Gastroesophageal sphincter (tissue), 4 donors: ENCODE results near the gene TESPA1. TPM values are rescaled to one million over a fixed set of nuclear protein-coding genes. Genes with fewer than 3 reads are reported as not detected.

ENCODE experiments used
- ATAC-seq: fragments of 150-250 bp; one replicate; pipeline ENCODE4 v1.9.1; 2016; ENCODE audit warnings: mild to moderate bottlenecking, moderate library complexity
- H3K27ac ChIP-seq, 4 donors: fragments of 200-600 bp; sonication (generic) in 3 of 4; 1 replicate in 3 of 4; 2 replicates in 1 of 4; pipeline ENCODE4 v1.5.1; 2016 to 2019
- H3K27me3 ChIP-seq: fragments of 200-600 bp; sonication (generic); one replicate; pipeline ENCODE4 v1.5.1; 2019
- H3K36me3 ChIP-seq, 2 donors: fragments of 200-600 bp; sonication (generic); one replicate each; pipeline ENCODE4 v1.5.1; 2019; ENCODE audit warnings: control low read depth in 1 of 2
- H3K4me1 ChIP-seq, 3 donors: fragments of 200-600 bp; sonication (generic); 1 replicate in 2 of 3; 2 replicates in 1 of 3; pipeline ENCODE4 v1.5.1; 2016 to 2019; ENCODE audit warnings: control low read depth in 2 of 3
- H3K4me3 ChIP-seq, 2 donors: fragments of 200-600 bp; sonication (generic); one replicate each; pipeline ENCODE4 v1.5.1; 2019; ENCODE audit warnings: mild to moderate bottlenecking in 1 of 2, moderate library complexity in 1 of 2
- H3K9me3 ChIP-seq, 3 donors: fragments of 200-600 bp; sonication (generic); one replicate each; pipeline ENCODE4 v1.5.1; 2017 to 2019; ENCODE audit warnings: control low read depth in 2 of 3
- CTCF ChIP-seq, 4 experiments: fragments of 200-600 bp in 2 of 4; fragments of 450-650 bp in 2 of 4; sonication (generic) in 1 of 4; IDR thresholded peaks; one replicate each; pipeline ENCODE4 v1.5.1; 2017 to 2019; ENCODE audit warnings: antibody characterized with exemption in 4 of 4, mild to moderate bottlenecking in 2 of 4, moderate library complexity in 2 of 4
- EP300 ChIP-seq: sonication (generic); formaldehyde crosslinking; IDR thresholded peaks from one replicate; pipeline ENCODE4 v1.6.1; 2017; ENCODE audit warnings: antibody characterized with exemption, mild to moderate bottlenecking
- POLR2A ChIP-seq, 2 donors: fragments of 450-650 bp; IDR thresholded peaks; one replicate each; pipeline ENCODE4 v1.6.1; 2017; ENCODE audit warnings: antibody characterized with exemption in 2 of 2, mild to moderate bottlenecking in 2 of 2, moderate library complexity in 1 of 2
- POLR2AphosphoS5 ChIP-seq: sonication (generic); formaldehyde crosslinking; IDR thresholded peaks from one replicate; pipeline ENCODE4 v1.6.1; 2017; ENCODE audit warnings: antibody characterized with exemption
- WGBS, 2 donors: methylation state at CpG; one replicate each; pipeline ENCODE4 v1.1.5; 2018; ENCODE audit warnings: low coverage in 1 of 2; 5-methylcytosine and 5-hydroxymethylcytosine counted together
- total RNA-seq, 4 donors: library from RNA; depleted of rRNA; stranded (reverse); fragments of >200 nt; gene quantifications; one replicate each; pipeline ENCODE4 v1.1.0, GENCODE V29; 2016

Gene TESPA1
- total RNA-seq, 4 donors from 2014 or later, result 0.17 to 3.2 (median 1.8) TPM

GRCh38 chr12:55001198-55001868, 16.8 kb upstream of the TESPA1 start:
- H3K36me3 ChIP-seq, result no peaks in the 10 kb centered on the region
- H3K27me3 ChIP-seq, result peaks cover 57% of the 10 kb centered on the region
- H3K4me1 ChIP-seq, result no peaks in the 10 kb centered on the region
- no peaks in the 10 kb centered on the region for H3K9me3 ChIP-seq
- no peak for ATAC-seq
- H3K4me3 ChIP-seq, result no peak overlapping the region
- H3K27ac ChIP-seq, result no peak overlapping the region
- TF ChIP-seq POLR2A (IDR thresholded peaks at IDR 0.05) (no peak), EP300 (no peak), POLR2AphosphoS5 (no peak), CTCF (IDR thresholded peaks at IDR 0.05) (no peak)
- WGBS, 2 donors, result 57 to 83% methylated on average over 4 of the region's 4 CpGs

GRCh38 chr12:54998958-54999510, 14.5 kb upstream of the TESPA1 start:
- WGBS, 2 donors, result 54 to 65% methylated on average over 5 of the region's 5 CpGs
- no peak for ATAC-seq

GRCh38 chr12:54997929-54998522, 13.5 kb upstream of the TESPA1 start:
- H3K9me3 ChIP-seq, result no peaks in the 10 kb centered on the region

More at GRCh38 chr12:54998958-54999510, 14.5 kb upstream of the TESPA1 start:
- Histone ChIP-seq H3K27ac (no peak overlapping the region), H3K4me3 (no peak overlapping the region), H3K9me3 (no peaks in the 10 kb centered on the region), H3K36me3 (no peaks in the 10 kb centered on the region), H3K27me3 (peaks cover 53% of the 10 kb centered on the region), H3K4me1 (no peaks in the 10 kb centered on the region)
- TF ChIP-seq EP300 (no peak), POLR2A (IDR thresholded peaks at IDR 0.05) (no peak)

GRCh38 chr12:54996205-54996604, 11.6 kb upstream of the TESPA1 start:
- Histone ChIP-seq H3K27ac (no peak overlapping the region), H3K27me3 (peaks cover 29% of the 10 kb centered on the region), H3K36me3 (no peaks in the 10 kb centered on the region), H3K4me1 (no peaks in the 10 kb centered on the region), H3K9me3 (no peaks in the 10 kb centered on the region), H3K4me3 (no peak overlapping the region)
- 39 to 43% methylated on average over 2 to 3 of the region's 5 CpGs for WGBS, 2 donors
- TF ChIP-seq EP300 (no peak), CTCF (IDR thresholded peaks at IDR 0.05) (no peak), POLR2AphosphoS5 (no peak), POLR2A (IDR thresholded peaks at IDR 0.05) (no peak)
- no peak for ATAC-seq

More at GRCh38 chr12:54997929-54998522, 13.5 kb upstream of the TESPA1 start:
- 65 to 85% methylated on average over 3 to 4 of the region's 4 CpGs for WGBS, 2 donors
- Histone ChIP-seq H3K36me3 (no peaks in the 10 kb centered on the region), H3K4me1 (no peaks in the 10 kb centered on the region), H3K27ac (no peak overlapping the region), H3K4me3 (no peak overlapping the region), H3K27me3 (peaks cover 44% of the 10 kb centered on the region)
- ATAC-seq, result no peak
- TF ChIP-seq POLR2AphosphoS5 (no peak), EP300 (no peak), CTCF (IDR thresholded peaks at IDR 0.05) (no peak), POLR2A (IDR thresholded peaks at IDR 0.05) (no peak)

- Histone ChIP-seq H3K9me3 (no peaks in the 10 kb centered on the region), H3K36me3 (no peaks in the 10 kb centered on the region), H3K27me3 (peaks cover 7% of the 10 kb centered on the region), H3K4me3 (no peak overlapping the region), H3K4me1 (no peaks in the 10 kb centered on the region), H3K27ac (no peak overlapping the region)
- ATAC-seq, result no peak
- WGBS, 2 donors, result 16 to 19% methylated on average over 10 to 11 of the region's 12 CpGs
- TF ChIP-seq EP300 (no peak), POLR2AphosphoS5 (no peak), CTCF (IDR thresholded peaks at IDR 0.05) (peak; percentile 73 to 84 (median 80))
Observed at GRCh38 chr12:54993181-54993835, 8.7 kb upstream of the TESPA1 start.
